Prostate gland (tissue), 2 donors: ENCODE results near the gene GNA12.

Experiments used
- POLR2A ChIP-seq: fragments of 450-650 bp; IDR thresholded peaks from one replicate; pipeline ENCODE4 v1.6.1; 2016; ENCODE audit warnings: antibody characterized with exemption, mild to moderate bottlenecking
- POLR2AphosphoS5 ChIP-seq: sonication (generic); formaldehyde crosslinking; IDR thresholded peaks from one replicate; pipeline ENCODE4 v1.6.1; 2017; ENCODE audit warnings: antibody characterized with exemption
- TF ChIP-seq, protein P1 (sequence below), 4 experiments: fragments of 200-600 bp in 2 of 4; fragments of 450-650 bp in 2 of 4; sonication (generic) in 2 of 4; IDR thresholded peaks; 1 replicate in 3 of 4; 2 replicates in 1 of 4; pipeline ENCODE4 v1.5.1; 2016 to 2019; ENCODE audit warnings: antibody characterized with exemption in 4 of 4, mild to moderate bottlenecking in 2 of 4, moderate library complexity in 2 of 4

DNA sequence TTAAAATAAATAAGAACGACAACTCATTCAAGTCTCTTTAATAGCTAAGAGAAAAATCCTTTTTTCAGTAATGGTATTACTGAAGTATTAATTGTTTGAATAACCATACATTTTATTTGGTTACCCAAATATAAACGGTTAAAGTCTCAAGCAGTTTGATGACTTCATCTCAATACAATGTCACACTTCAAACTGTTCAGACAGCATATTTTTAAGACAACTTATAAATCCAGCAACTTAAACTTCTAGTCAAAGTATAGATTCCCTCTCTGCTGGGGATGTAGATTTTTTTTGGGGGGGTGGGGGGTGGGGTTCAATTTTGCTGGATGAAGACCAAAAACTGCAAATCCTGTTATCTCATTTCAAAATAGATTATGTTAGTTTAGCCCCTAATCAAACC is 42.0 kb downstream of the GNA12 start:
- TF ChIP-seq POLR2AphosphoS5 (no peak), POLR2A (no peak)
- TF ChIP-seq, protein P1, sequence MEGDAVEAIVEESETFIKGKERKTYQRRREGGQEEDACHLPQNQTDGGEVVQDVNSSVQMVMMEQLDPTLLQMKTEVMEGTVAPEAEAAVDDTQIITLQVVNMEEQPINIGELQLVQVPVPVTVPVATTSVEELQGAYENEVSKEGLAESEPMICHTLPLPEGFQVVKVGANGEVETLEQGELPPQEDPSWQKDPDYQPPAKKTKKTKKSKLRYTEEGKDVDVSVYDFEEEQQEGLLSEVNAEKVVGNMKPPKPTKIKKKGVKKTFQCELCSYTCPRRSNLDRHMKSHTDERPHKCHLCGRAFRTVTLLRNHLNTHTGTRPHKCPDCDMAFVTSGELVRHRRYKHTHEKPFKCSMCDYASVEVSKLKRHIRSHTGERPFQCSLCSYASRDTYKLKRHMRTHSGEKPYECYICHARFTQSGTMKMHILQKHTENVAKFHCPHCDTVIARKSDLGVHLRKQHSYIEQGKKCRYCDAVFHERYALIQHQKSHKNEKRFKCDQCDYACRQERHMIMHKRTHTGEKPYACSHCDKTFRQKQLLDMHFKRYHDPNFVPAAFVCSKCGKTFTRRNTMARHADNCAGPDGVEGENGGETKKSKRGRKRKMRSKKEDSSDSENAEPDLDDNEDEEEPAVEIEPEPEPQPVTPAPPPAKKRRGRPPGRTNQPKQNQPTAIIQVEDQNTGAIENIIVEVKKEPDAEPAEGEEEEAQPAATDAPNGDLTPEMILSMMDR (IDR thresholded peaks at IDR 0.05), result no peak
